GM18519 (cell line): Measurements from ENCODE around the gene NDRG4.
"Not testable (repeated sequence)": the region's sequence is repeated elsewhere in the genome, so short reads cannot be mapped to it uniquely, and the experiment has no call there.

Source experiments
- ATAC-seq: cut with Tn5 transposase; IDR thresholded peaks from one replicate; pipeline ENCODE4 v1.9.1; 2021; ENCODE audit warnings: mild to moderate bottlenecking, moderate library complexity; ENCODE audit not compliant: unreplicated experiment, low FRiP score

The NDRG4 gene

DNA sequence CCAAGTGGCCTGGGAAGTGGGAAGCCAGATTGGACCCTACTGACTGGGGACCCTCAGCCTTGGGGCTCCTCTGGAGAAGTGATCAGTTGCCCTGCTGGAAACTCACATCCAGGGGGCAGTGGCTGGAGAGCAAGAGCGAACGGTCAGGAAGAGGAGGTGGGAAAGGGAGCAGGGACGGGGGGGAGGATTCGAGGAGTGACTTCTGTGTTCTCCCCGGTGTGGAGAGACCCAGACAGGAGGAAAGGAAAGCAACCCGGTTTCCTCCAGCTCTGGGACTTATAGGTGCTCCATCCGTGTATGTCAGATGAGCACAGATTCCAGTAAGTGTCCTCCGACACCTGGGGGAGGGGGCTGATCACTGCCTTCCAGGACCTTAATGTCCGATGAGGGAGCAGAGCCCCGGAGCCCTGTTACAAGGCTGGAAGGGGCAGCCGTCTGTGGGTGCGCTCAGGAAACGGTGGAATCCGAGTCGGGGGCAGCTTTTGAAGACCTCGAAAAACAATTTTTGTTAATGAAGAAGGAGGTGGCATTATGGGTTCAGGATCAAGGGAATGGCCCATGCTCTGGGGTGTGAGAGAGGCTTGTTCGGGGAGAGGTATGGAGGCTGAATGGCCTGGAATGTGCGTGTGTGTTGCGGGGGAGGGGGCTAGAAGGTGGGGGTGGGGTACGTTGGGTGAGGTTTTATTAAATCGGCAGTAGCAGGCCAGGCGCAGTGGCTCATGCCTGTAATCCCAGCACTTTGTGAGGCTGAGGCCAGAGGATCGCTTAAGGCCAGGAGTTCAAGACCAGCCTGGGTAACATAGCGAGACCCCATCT lies 34.8 kb upstream of the NDRG4 start:
- no peak for ATAC-seq

GRCh38 chr16:58465817-58466216 lies 34.1 kb upstream of the NDRG4 start:
- ATAC-seq = no peak

GRCh38 chr16:58466396-58466795 lies 33.5 kb upstream of the NDRG4 start:
- no peak for ATAC-seq

DNA sequence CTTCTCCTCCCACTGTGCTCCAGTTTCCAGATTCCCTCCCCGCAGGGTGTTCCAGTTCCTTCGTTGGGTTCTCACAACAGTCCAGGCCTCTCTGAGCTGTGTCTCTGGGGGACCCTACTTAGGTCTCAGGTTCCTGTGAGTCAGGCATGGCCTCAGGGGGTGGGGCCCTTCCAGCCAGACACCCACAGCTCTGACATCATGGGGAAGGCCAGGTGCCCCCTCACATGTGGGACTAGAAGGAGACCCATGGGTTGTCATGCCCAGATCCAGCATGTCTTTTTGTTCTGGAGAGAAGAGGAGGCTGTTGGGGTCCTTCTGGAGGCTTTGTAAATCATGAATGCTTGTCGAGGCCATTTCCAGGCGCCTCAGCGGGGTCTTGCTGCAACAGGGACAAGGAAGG lies 32.0 kb upstream of the NDRG4 start:
- ATAC-seq = no peak

DNA sequence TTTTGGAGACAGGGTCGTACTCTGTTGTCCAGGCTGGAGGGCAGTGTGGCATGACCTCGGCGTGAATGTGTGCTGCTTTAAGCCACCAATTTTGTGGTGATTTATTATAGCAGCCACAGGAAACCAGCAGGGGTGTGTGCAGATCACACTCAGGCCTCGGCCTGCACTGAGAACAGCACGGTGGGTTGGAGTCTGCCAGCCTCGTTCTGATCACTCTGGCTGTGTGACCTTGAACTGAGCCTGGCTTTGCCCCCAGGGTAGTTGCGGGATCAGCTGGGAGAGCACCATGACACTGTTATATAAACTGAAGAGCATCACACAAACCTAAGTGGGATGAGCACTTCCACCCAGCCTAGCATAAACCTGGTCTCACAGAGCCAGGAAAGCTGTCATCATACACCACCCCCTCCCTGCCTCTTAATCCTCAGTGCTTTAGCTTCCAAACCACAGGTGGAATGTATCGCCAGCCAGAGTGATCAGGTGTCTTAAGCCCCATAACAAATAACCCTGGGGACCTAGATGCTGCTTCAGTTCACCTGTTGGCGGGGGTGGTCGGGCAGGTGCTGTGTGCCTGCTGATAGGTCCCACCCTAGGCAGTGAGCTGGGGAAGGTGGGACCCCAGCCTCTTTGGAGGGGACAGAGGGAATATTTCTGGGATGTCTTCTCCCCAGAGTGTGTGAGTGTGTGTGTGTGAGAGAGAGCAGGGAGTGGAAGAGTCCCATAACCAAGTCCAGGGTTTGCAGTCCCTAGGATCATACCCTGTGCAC lies 28.6 kb upstream of the NDRG4 start:
- no peak for ATAC-seq

DNA sequence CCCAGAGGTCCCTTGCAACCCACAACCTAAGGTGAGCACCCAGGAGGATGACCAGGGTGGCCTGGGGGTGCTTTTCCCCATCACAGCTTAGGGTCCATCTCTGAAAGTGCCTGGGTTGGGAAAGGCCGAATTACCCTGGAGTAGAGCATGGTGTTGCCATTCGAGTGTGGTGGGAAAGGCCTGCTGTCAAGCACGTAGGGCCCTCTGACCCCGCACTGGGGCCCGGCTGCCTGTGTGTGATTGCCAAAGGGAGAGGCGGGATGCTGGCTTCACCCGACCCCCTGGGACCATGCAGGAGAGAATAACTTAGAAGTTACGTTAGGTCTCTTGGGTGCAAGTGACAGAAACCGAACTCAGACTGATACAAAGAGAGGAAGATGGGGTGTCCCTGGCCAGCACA lies 27.7 kb upstream of the NDRG4 start:
- no peak for ATAC-seq

DNA sequence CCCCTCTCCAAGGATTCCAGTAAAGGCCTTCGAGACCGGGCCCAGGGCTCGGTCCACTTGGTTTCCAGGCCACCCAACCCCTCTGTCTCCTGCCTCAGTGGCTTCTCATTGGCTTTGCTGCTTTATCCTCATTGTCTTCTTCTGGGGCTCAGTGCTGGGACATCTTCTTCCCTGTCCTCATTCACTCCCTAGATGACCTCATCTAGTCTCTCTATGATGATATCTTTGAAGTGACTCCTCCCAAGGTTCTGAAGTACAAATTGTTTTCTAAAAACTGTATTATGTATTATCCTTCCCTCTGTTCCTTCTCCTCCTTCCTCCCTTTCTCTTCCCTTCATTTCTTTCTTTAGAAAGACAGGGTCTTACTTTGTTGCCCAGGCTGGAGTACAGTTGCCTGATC lies 27.1 kb upstream of the NDRG4 start:
- no peak for ATAC-seq

GRCh38 chr16:58474296-58474695 lies 25.6 kb upstream of the NDRG4 start:
- no peak for ATAC-seq

DNA sequence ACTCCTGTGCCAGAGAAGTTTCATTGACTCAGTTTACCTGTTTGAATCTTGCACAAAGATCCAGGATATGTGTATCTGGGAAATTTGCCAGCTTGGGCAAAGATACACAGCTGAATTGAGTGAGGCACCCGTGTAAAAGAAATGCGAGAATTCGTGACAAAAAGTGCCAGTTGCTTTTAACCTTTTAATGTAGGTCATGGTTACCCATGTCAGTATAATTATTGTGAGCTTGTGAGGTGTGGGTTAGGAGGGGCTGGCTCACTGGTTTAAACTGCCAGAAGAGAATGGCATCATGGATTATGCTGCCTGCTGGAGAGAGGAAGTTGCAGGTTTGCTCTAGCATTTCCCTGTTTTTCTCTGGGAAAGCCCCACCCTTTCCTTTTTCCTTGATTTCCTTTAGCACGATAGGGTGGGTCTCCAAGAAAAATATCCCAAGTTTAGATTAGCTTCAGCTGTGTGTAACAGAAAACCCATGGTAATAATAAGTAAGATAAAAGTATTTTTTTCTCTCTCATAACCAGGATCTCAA lies 24.8 kb upstream of the NDRG4 start:
- no peak for ATAC-seq

GRCh38 chr16:58476791-58477190 lies 23.2 kb upstream of the NDRG4 start:
- ATAC-seq = no peak

GRCh38 chr16:58478427-58478826 lies 21.5 kb upstream of the NDRG4 start:
- no peak for ATAC-seq

- no peak for ATAC-seq
Observed at GRCh38 chr16:58481226-58481869, 18.6 kb upstream of the NDRG4 start.

GRCh38 chr16:58481931-58482330 lies 18.0 kb upstream of the NDRG4 start:
- no peak for ATAC-seq

DNA sequence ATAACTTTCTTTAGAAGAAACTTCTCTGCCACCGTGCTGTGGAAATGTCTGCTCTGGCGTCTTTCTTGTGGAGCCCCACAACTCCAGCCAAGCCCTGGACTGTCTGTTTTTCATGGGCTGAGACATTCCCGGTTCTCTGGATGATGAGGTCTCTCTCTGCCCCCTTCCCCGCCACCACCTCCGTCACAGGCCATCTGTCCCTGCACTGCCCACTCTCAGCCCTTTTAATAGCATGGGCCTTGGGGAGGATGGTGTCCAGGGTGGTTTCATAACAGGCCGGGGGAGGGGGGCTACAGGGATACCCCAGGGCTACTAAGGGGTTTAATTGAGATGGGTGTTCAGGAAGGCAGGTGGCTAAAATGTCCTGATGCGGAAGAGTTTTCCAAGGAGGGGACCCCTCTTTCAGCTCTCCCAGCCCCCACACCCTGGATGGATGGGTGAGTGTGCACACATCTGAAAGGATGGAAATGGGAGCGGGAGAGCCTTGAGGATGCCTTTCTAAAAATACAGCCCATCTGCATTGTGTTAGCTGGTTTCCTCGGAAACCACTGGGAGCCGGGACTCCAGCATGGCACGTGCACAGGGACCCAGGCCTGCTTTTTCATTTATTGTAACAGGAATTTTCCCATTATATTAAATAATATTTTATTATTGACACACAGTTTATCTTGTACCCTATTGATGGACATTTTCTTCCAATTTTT lies 14.6 kb upstream of the NDRG4 start:
- no peak for ATAC-seq

- ATAC-seq = no peak
Observed at GRCh38 chr16:58487566-58488351, 12.2 kb upstream of the NDRG4 start.

DNA sequence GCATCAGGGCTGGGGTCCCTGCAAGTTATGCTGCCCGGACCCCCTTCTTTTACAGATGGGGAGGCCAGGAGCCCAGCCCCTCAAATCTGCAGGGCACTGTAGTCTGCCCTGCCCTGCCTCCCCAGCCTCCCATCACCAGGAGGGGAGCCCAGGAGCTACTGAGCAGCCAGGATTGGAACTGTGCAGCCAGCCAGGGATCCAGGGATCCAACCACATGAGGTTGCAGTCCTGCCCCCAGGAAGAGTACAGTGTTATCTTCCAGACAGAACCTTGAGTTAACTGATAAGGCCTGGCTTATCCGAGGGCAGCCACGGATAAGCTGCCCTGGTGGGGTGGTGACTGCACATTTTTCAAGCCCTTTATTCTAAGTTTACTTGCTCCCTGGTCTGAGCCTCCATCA lies 11.4 kb upstream of the NDRG4 start:
- ATAC-seq = no peak

DNA sequence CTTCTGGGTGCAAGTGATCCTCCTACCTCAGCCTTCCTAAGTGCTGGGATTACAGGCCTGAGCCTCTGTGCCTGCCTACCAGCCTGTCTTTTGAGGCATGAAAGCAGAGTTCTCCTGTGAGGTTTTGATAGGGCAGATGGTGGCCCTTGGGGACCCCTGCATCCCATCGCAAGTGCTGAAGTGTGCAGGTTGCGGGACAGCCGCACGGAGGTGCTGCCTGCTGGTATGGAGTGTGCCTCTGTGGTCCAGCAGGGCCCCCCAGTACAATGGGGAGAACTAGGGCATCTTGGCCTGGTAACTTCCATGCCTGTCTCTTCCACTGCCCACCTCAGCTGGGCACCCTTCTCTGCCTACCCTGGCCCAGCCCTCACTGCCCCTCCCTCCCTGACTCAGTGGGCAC lies 9.9 kb upstream of the NDRG4 start:
- ATAC-seq = no peak

DNA sequence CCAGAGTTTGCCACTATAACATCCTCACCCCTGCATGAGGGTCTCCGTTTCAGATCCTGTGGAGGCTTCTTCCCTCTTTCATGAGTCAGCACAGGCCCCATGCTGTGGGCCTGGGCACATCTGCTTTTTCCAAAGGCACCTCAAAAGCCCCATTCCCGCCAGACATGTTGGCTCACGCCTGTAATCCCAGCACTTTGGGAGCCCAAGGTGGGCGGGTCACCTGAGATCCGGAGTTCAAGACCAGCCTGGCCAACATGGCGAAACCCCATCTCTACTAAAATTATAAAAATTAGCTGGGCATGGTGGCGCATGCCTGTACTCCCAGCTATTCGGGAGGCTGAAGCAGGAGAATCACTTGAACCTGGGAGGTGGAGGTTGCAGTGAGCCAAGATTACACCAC lies 9.4 kb upstream of the NDRG4 start:
- not testable (repeated sequence) for ATAC-seq

DNA sequence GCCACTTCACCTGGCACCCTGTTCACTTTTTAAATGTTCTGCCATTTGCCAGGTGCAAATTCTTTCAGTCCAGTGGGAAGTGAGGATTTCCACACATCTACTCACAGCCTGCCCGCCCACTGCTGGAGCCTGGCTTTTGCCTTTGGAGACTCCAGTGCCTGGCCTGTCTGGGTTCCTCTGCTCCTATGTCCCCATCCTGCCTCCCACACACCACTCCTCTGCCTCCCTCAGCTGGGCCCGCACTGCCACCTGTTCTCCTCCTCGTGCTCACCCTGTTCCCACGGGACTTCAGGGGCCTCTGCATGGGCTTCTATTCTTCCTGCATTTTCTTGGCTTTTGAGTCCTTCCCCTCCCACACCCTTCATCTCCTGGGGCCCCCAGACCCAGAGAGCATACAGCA lies 7.9 kb upstream of the NDRG4 start:
- no peak for ATAC-seq

GRCh38 chr16:58492735-58493134 lies 7.2 kb upstream of the NDRG4 start:
- no peak for ATAC-seq
